Gastroesophageal sphincter (tissue), 3 donors: ENCODE measurements around the gene BRIP1.

Experiments used
- POLR2A ChIP-seq, 2 donors: fragments of 450-650 bp; IDR thresholded peaks; one replicate each; pipeline ENCODE4 v1.6.1; 2017; ENCODE audit warnings: antibody characterized with exemption in 2 of 2, mild to moderate bottlenecking in 2 of 2, moderate library complexity in 1 of 2
- POLR2AphosphoS5 ChIP-seq: sonication (generic); formaldehyde crosslinking; IDR thresholded peaks from one replicate; pipeline ENCODE4 v1.6.1; 2017; ENCODE audit warnings: antibody characterized with exemption
- TF ChIP-seq, protein P1 (sequence below), 4 experiments: fragments of 200-600 bp in 2 of 4; fragments of 450-650 bp in 2 of 4; sonication (generic) in 1 of 4; IDR thresholded peaks; one replicate each; pipeline ENCODE4 v1.5.1; 2017 to 2019; ENCODE audit warnings: antibody characterized with exemption in 4 of 4, mild to moderate bottlenecking in 2 of 4, moderate library complexity in 2 of 4

DNA sequence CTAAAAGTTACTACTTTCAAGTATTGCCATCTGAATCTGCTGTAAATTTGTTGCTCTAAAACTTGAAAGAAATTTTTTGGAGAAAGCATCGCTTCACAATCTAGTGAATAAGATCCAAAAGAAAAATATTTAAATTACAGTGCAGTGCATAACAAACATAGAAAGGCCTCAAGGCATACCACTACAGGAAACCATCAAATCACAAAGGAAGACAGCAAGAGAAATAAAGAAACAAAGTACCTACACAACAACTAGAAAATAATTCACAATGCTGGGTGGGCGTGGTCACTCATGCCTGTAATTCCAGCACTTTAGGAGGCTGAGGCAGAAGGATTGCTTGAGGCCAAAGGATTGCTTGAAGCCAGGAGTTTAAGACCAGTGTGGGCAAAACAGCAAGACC is 104.9 kb downstream of the BRIP1 start:
- TF ChIP-seq POLR2A (IDR thresholded peaks at IDR 0.05) (no peak), POLR2AphosphoS5 (no peak)
- TF ChIP-seq, protein P1, sequence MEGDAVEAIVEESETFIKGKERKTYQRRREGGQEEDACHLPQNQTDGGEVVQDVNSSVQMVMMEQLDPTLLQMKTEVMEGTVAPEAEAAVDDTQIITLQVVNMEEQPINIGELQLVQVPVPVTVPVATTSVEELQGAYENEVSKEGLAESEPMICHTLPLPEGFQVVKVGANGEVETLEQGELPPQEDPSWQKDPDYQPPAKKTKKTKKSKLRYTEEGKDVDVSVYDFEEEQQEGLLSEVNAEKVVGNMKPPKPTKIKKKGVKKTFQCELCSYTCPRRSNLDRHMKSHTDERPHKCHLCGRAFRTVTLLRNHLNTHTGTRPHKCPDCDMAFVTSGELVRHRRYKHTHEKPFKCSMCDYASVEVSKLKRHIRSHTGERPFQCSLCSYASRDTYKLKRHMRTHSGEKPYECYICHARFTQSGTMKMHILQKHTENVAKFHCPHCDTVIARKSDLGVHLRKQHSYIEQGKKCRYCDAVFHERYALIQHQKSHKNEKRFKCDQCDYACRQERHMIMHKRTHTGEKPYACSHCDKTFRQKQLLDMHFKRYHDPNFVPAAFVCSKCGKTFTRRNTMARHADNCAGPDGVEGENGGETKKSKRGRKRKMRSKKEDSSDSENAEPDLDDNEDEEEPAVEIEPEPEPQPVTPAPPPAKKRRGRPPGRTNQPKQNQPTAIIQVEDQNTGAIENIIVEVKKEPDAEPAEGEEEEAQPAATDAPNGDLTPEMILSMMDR (IDR thresholded peaks at IDR 0.05), result no peak
